Fibroblast of lung (primary cell): ENCODE measurements around the gene OPN3. TPM values are rescaled to one million over a fixed set of nuclear protein-coding genes. Genes with fewer than 3 reads are reported as not detected.

Source experiments
- DNase-seq, 2 donors: peaks; one replicate each; pipeline versions ENCODE4 v3.0.0 to v3.0.0-alpha.2; 2010; ENCODE audit warnings: low read depth in 2 of 2
- H2AFZ ChIP-seq: 2 replicates; pipeline ENCODE4 v1.5.1; 2012; ENCODE audit warnings: low read length, control low read depth, inconsistent platforms
- H3K27ac ChIP-seq: 2 replicates; pipeline ENCODE4 v1.5.1; 2011; ENCODE audit warnings: low read length, control low read depth; ENCODE audit not compliant: insufficient read depth
- H3K27me3 ChIP-seq: 2 replicates; pipeline ENCODE4 v1.5.1; 2011; ENCODE audit warnings: mild to moderate bottlenecking, low read length; ENCODE audit not compliant: control insufficient read depth, insufficient read depth
- H3K36me3 ChIP-seq: 2 replicates; pipeline ENCODE4 v1.5.1; 2011; ENCODE audit warnings: low read length; ENCODE audit not compliant: control insufficient read depth, insufficient read depth
- H3K4me1 ChIP-seq: 2 replicates; pipeline ENCODE4 v1.5.1; 2011; ENCODE audit warnings: low read length; ENCODE audit not compliant: control insufficient read depth, insufficient read depth; ENCODE audit errors: extremely low read depth
- H3K4me2 ChIP-seq: 2 replicates; pipeline ENCODE4 v1.5.1; 2011; ENCODE audit warnings: low read length, control low read depth; ENCODE audit not compliant: insufficient read depth; ENCODE audit errors: extremely low read depth
- H3K4me3 ChIP-seq, 4 experiments: fragments of 200-600 bp in 1 of 4; sonication (generic) in 1 of 4; replicated peaks in 1 of 4; 2 replicates each; pipeline ENCODE4 v1.5.1; 2011 to 2016; ENCODE audit warnings: low read length in 4 of 4, low read depth in 3 of 4, mild to moderate bottlenecking in 3 of 4, control low read depth in 2 of 4, inconsistent platforms in 1 of 4, mixed read lengths in 1 of 4; ENCODE audit not compliant: insufficient read depth in 1 of 4; ENCODE audit errors: control extremely low read depth in 1 of 4
- H3K79me2 ChIP-seq: 2 replicates; pipeline ENCODE4 v1.5.1; 2012; ENCODE audit warnings: mild to moderate bottlenecking, low read length, inconsistent platforms; ENCODE audit not compliant: control insufficient read depth, insufficient read depth
- H3K9ac ChIP-seq: 2 replicates; pipeline ENCODE4 v1.5.1; 2011; ENCODE audit warnings: mild to moderate bottlenecking, low read length, control low read depth; ENCODE audit not compliant: insufficient read depth
- H3K9me3 ChIP-seq: 2 replicates; pipeline ENCODE4 v1.5.1; 2012; ENCODE audit warnings: low read depth, low read length; ENCODE audit not compliant: control insufficient read depth, insufficient read depth
- H4K20me1 ChIP-seq: 2 replicates; pipeline ENCODE4 v1.5.1; 2011; ENCODE audit warnings: low read length; ENCODE audit not compliant: control insufficient read depth, insufficient read depth; ENCODE audit errors: extremely low read depth
- EZH2 ChIP-seq: IDR thresholded peaks from 2 replicates; pipeline ENCODE4 v1.5.1; 2012; ENCODE audit warnings: low read length, control low read depth, mild to moderate bottlenecking; ENCODE audit errors: missing control alignments
- polyA plus RNA-seq, 2 donors: library from polyadenylated mRNA; depleted of rRNA in 1 of 2; stranded (reverse) in 1 of 2; unstranded in 1 of 2; fragments of >200 nt; gene quantifications; 2 replicates each; pipeline ENCODE4 v1.2.1, GENCODE V29; 2011 to 2012; ENCODE audit warnings: missing spikeins in 1 of 2
- total RNA-seq: library from RNA; depleted of rRNA; stranded (reverse); fragments of >200 nt; gene quantifications from 2 replicates; pipeline ENCODE4 v1.2.1, GENCODE V29; 2014
- TF ChIP-seq, protein P1 (sequence below), 2 donors: IDR thresholded peaks in 1 of 2; conservative IDR thresholded peaks in 1 of 2; 1 replicate in 1 of 2; 2 replicates in 1 of 2; pipeline ENCODE4 v1.5.1; 2011 to 2012; ENCODE audit warnings: low read length in 2 of 2, control low read depth in 1 of 2, inconsistent platforms in 1 of 2, low read depth in 1 of 2, mild to moderate bottlenecking in 1 of 2

Gene OPN3
- total and polyA plus RNA-seq, 2 donors (not counting 1 experiment from before 2014, with no cell fraction given), result 32.5 to 58.9 TPM

DNA sequence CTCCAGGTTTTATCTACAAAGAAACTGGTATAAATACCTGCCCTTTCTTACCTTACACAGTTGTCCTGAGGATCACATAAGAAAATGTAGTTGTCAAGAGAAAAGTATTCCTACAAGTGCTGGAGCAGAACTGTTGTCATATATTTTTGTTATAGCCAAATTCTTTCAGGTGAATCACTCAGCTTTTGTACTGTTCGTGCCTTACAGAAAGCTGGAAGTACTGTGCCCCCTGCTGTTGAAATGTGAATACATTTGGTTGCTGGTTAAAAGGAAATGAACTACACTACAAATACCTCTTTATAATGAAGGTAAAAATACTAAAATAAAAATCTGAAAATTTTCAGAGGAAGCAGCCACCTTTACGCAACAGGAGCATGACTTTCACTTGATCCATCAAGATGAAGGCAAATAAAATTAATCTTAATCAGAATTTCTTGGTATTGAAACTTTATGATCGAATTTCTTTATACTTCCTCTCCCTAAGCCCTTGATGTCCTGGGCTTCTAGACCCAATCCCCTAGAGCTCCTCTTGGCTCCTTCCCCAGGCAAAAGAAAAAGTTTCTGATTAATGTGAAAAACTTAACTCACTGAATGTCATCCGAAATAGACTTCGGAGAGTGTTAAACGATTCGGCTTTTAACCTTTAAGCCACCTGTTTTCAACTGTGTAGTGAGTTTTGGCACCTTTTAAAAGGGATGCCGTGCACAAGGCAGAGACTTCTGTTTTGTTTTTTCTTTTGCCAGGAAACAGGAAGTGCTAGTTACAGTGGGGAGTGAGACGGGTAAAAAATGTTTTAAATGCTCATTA is 12.5 kb downstream of the OPN3 start:
- TF ChIP-seq EZH2, result no peak
- TF ChIP-seq, protein P1, sequence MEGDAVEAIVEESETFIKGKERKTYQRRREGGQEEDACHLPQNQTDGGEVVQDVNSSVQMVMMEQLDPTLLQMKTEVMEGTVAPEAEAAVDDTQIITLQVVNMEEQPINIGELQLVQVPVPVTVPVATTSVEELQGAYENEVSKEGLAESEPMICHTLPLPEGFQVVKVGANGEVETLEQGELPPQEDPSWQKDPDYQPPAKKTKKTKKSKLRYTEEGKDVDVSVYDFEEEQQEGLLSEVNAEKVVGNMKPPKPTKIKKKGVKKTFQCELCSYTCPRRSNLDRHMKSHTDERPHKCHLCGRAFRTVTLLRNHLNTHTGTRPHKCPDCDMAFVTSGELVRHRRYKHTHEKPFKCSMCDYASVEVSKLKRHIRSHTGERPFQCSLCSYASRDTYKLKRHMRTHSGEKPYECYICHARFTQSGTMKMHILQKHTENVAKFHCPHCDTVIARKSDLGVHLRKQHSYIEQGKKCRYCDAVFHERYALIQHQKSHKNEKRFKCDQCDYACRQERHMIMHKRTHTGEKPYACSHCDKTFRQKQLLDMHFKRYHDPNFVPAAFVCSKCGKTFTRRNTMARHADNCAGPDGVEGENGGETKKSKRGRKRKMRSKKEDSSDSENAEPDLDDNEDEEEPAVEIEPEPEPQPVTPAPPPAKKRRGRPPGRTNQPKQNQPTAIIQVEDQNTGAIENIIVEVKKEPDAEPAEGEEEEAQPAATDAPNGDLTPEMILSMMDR (conservative IDR thresholded peaks at IDR 0.05 in 1 of 2, IDR thresholded peaks at IDR 0.05 in 1 of 2; ENCODE audit: low read depth in 1 of 2, low read length in 2 of 2), result peak; percentile 58 to 64
- peak; percentile 81 to 84 for DNase-seq
- H3K9me3 ChIP-seq, result no peaks in the 10 kb centered on the region
- no peak overlapping the region for H3K4me2 ChIP-seq
- H4K20me1 ChIP-seq, result no peaks in the 10 kb centered on the region
- H2AFZ ChIP-seq, result no peak overlapping the region
- H3K9ac ChIP-seq, result no peak overlapping the region
- no peak overlapping the region for H3K27ac ChIP-seq
- H3K79me2 ChIP-seq, result no peaks in the 10 kb centered on the region
- H3K4me1 ChIP-seq, result no peaks in the 10 kb centered on the region
- H3K36me3 ChIP-seq, result no peaks in the 10 kb centered on the region
- H3K4me3 ChIP-seq, result no peak overlapping the region
- no peaks in the 10 kb centered on the region for H3K27me3 ChIP-seq

- no peaks in the 10 kb centered on the region for H3K79me2 ChIP-seq
- peak; percentile 43 to 56 for DNase-seq
- no peaks in the 10 kb centered on the region for H3K9me3 ChIP-seq
- H3K9ac ChIP-seq, result no peak overlapping the region
- H3K36me3 ChIP-seq, result peaks cover 2% of the 10 kb centered on the region
- H3K4me1 ChIP-seq, result no peaks in the 10 kb centered on the region
- TF ChIP-seq EZH2, result no peak
- TF ChIP-seq, protein P1 (conservative IDR thresholded peaks at IDR 0.05 in 1 of 2, IDR thresholded peaks at IDR 0.05 in 1 of 2; ENCODE audit: low read depth in 1 of 2, low read length in 2 of 2), result no peak
- no peak overlapping the region for H3K4me2 ChIP-seq
- H2AFZ ChIP-seq, result no peak overlapping the region
- no peak overlapping the region for H3K4me3 ChIP-seq
- H3K27me3 ChIP-seq, result no peaks in the 10 kb centered on the region
- no peak overlapping the region for H3K27ac ChIP-seq
- H4K20me1 ChIP-seq, result no peaks in the 10 kb centered on the region
Observed at GRCh38 chr1:241624935-241625334, 15.2 kb downstream of the OPN3 start.

DNA sequence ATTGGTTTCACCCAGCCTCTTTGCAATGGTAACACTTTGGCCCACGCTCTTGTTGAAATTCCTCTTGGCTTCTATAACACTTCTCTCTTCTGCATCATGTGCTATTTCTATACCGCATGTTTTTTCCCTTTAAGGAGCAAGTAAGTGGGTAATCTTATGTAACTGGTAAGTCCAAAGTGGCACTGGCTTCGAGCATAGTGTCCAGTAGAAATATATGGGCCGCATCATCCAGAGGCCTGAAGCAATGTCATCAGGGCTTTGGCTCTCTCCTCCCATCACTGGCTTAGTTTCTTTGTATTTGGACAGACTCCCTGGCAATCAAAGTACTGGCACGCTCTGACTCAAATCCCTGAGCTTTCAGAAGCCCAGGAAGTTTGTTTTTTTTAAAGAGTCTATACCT is 17.5 kb downstream of the OPN3 start:
- Histone ChIP-seq H2AFZ (no peak overlapping the region), H3K9me3 (no peaks in the 10 kb centered on the region), H3K79me2 (no peaks in the 10 kb centered on the region), H3K4me3 (no peak overlapping the region), H3K4me2 (no peak overlapping the region), H3K9ac (no peak overlapping the region), H3K36me3 (peaks cover 2% of the 10 kb centered on the region), H3K4me1 (no peaks in the 10 kb centered on the region), H3K27ac (no peak overlapping the region), H3K27me3 (no peaks in the 10 kb centered on the region), H4K20me1 (no peaks in the 10 kb centered on the region)
- TF ChIP-seq, protein P1 (conservative IDR thresholded peaks at IDR 0.05 in 1 of 2, IDR thresholded peaks at IDR 0.05 in 1 of 2; ENCODE audit: low read depth in 1 of 2, low read length in 2 of 2), result no peak
- no peak for TF ChIP-seq EZH2
- no peak for DNase-seq
